Amniotic stem cell (primary cell): Measurements from ENCODE around the gene NXT1.

Experiments used
- DNase-seq: peaks from one replicate; lab custom pipeline; 2025; lab: John Stamatoyannopoulos, UW

Gene NXT1

DNA sequence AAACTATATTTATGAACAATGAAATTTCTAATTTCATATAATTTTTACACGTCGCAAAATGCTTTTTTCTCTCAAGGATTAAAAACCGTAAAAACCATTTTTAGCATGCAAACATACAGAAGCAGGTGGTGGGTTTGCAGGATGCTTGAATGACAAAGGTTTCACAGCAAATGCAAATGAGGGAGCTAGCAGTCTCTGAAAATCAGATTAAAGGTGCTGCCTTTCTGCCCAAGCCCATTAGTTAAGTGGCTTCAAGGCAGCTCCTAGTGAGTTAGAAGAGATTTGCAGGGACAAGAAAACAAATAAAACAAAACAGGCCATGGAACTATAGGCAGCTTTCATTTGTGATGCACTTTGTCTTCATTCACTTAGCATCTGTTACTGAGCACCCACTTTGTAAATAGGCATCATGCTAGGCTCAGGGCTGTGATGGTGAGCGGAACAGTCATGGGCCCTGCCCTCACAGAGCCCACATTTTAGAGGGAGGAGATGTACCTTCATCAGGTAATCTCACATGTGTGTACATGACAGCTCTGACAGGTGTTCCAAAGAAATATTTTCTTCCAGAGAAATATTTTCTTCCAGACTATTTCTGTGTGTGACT is 41.2 kb downstream of the NXT1 start:
- DNase-seq = no peak

GRCh38 chr20:23393996-23394775 is 43.6 kb downstream of the NXT1 start:
- no peak for DNase-seq

DNA sequence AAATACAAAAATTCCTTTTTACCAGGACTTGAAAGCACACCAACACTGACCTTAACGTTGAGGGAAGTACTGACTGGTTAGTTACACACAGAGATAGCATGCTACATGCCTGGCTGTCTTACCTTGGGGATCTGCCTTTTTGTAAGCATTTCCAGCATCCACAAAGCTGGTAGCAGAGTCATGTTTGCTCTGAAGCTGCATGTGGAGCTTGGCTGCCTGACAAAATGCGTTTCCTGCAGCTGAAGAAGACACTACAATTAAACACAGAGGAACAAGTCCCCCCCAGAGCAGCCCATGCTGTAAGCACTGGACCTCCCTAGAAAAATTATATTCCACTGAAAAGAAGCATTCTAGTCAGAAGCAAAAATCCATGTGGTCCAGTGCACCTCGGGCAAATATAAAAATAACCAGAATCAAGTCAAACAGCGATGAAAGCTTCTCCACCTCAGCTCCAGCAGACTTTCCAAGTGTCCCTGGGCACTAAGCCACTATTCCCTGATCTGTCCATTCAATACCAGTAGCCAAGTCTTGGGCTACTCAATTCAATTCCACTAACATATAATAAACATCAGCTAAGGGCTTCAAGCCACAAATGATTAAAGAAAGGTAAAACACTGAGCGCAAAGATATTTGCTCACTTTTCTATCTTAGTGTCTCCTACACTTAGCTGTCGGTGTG is 46.5 kb downstream of the NXT1 start:
- no peak for DNase-seq

DNA sequence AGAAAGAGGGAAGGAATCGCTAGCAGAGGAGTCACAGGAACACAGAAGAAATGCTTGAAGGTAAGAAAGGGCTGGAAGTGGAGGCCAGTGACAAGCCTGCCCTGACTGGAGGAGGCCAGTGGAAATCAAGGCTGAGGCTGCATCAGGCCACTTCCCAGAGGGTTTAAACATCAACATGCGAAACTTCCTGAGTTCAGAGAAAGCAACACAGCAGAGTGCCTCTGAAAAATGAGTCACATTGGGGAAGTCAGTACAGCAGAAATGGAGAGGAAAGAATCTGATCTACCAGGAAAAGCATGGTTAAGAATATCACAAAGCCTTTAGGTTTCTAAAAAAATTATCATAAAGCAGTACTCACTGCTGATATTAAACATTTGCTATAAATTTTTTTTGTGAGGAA is 47.4 kb downstream of the NXT1 start:
- DNase-seq = no peak

DNA sequence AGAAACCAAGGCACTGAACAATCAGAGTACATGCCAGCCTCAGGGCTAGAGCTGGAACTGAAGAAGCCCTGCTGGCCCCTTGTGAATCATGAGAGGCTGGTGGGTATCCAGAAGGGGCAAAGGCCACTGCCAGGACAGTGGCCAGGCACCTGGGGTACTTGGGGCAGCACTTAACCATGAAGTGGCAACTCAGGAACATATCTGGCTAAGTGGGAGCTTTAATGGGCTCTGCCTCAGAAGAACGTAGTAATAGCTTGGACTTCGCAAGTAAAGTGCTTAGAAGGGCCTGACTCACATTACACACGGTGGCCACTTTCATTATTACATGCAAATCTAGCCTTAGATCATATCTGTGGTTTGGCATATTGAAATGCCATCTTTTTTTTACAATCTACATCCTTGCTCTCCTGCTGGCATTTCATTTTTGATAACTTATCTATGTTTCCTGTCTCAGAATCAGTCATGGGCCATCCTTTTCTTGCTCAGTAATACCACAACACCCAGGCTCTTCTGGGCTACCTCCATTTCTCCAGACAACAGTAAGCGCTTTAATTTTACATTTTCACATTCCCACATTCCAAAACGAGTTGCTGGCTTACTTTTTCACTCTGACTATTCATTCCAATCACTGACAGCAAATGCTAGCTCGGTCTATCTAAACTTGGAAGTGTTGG is 49.1 kb downstream of the NXT1 start:
- no peak for DNase-seq

GRCh38 chr20:23401051-23401450 is 50.5 kb downstream of the NXT1 start:
- no peak for DNase-seq

DNA sequence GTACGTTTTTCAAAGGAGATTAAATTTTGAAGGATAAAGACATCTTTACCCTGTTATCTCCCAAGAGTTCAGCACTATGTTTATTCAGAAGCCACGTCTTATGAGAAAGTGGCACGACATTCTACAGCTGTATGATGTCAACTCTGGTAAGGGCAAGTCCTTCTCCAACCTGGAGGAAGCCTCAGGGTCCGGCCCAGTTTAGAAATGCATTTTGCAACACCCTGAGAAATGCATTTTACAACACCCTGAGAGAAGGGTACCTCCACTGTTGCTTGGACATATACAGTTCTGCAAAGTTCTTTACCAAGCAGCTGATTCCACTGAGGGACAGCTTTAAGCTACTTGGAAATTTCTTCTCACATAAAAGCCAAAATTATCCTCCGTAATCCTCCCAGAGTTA is 53.2 kb downstream of the NXT1 start:
- no peak for DNase-seq

DNA sequence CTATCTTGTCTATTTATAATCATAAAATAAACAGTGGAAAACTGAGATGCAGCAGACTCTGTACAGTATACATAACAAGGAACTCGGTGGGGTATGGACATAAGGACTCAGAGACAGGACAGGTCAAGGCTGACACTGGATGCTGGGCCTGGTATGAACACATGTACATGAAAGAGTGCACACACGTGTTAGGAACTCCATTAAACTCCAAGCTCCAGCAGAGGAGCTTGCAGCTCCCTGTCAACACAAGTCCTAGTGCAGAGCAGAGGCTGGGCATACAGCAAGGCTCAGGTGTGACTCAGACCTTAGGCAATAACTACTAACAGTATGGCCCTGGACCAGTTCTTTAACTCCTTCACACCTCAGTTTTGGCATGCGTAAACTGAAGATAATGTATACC is 53.6 kb downstream of the NXT1 start:
- DNase-seq = no peak
